HepG2 (cell line): ENCODE results near the gene LENEP. TPM values are rescaled to one million over a fixed set of nuclear protein-coding genes. Genes with fewer than 3 reads are reported as not detected.

Experiments
- ADNP ChIP-seq: sonication (generic); formaldehyde crosslinking; IDR thresholded peaks from 2 replicates; pipeline ENCODE4 v1.4.0; 2020; ENCODE audit warnings: missing genetic modification reagents
- CAMTA2 ChIP-seq: sonication (generic); formaldehyde crosslinking; IDR thresholded peaks from 2 replicates; pipeline ENCODE4 v1.4.0; 2020; ENCODE audit warnings: mild to moderate bottlenecking, missing genetic modification reagents, borderline replicate concordance
- CCAR2 ChIP-seq: fragments of 200-400 bp; formaldehyde crosslinking; optimal IDR thresholded peaks from 2 replicates; pipeline ENCODE3; 2018; ENCODE audit warnings: low read depth, mild to moderate bottlenecking, low read length, moderate library complexity
- CEBPG ChIP-seq: IDR thresholded peaks from 2 replicates; pipeline ENCODE4 v1.6.1; 2016
- KLF15 ChIP-seq: sonication (generic); formaldehyde crosslinking; IDR thresholded peaks from 2 replicates; pipeline ENCODE4 v1.8.1; 2023; ENCODE audit warnings: borderline replicate concordance, mild to moderate bottlenecking, inconsistent platforms, missing genetic modification reagents, mixed read lengths
- KLF9 ChIP-seq: IDR thresholded peaks from 2 replicates; pipeline ENCODE4 v1.6.1; 2016; ENCODE audit warnings: low read depth
- MLX ChIP-seq: IDR thresholded peaks from 2 replicates; pipeline ENCODE4 v1.6.1; 2016
- NFAT5 ChIP-seq: sonication (generic); formaldehyde crosslinking; IDR thresholded peaks from 2 replicates; pipeline ENCODE4 v1.4.0; 2020; ENCODE audit warnings: missing genetic modification reagents
- PREB ChIP-seq: sonication (generic); formaldehyde crosslinking; IDR thresholded peaks from 2 replicates; pipeline ENCODE4 v1.4.0; 2020; ENCODE audit warnings: missing genetic modification reagents
- RBM22 ChIP-seq: fragments of 200-400 bp; formaldehyde crosslinking; optimal IDR thresholded peaks from 2 replicates; pipeline ENCODE3; 2017; ENCODE audit warnings: mild to moderate bottlenecking, low read length, moderate library complexity
- TAF15 ChIP-seq: fragments of 200-400 bp; formaldehyde crosslinking; IDR thresholded peaks from one replicate; pipeline ENCODE4 v1.6.1; 2018; ENCODE audit warnings: mild to moderate bottlenecking, low read depth, low read length; ENCODE audit not compliant: poor library complexity, severe bottlenecking
- ZEB1 ChIP-seq: IDR thresholded peaks from 2 replicates; pipeline ENCODE4 v1.6.1; 2012; ENCODE audit warnings: mild to moderate bottlenecking, low read depth, inconsistent platforms; ENCODE audit not compliant: insufficient replicate concordance
- ZNF124 ChIP-seq: sonication (generic); formaldehyde crosslinking; IDR thresholded peaks from 2 replicates; pipeline ENCODE4 v1.4.0; 2020; ENCODE audit warnings: missing genetic modification reagents
- ZNF501 ChIP-seq: sonication (generic); formaldehyde crosslinking; IDR thresholded peaks from 2 replicates; pipeline ENCODE4 v1.5.1; 2020; ENCODE audit warnings: mild to moderate bottlenecking, moderate library complexity, missing genetic modification reagents
- ZNF543 ChIP-seq: sonication (generic); formaldehyde crosslinking; IDR thresholded peaks from 2 replicates; pipeline ENCODE4 v1.4.0; 2020; ENCODE audit warnings: mild to moderate bottlenecking, missing genetic modification reagents
- ZNF556 ChIP-seq: sonication (generic); formaldehyde crosslinking; IDR thresholded peaks from 2 replicates; pipeline ENCODE4 v1.4.0; 2020; ENCODE audit warnings: mild to moderate bottlenecking, missing genetic modification reagents, borderline replicate concordance
- ZNF652 ChIP-seq: IDR thresholded peaks from 2 replicates; pipeline ENCODE4 v1.6.1; 2016; ENCODE audit warnings: low read depth, borderline replicate concordance
- ZSCAN31 ChIP-seq: sonication (generic); formaldehyde crosslinking; IDR thresholded peaks from 2 replicates; pipeline ENCODE4 v1.5.0; 2020; ENCODE audit warnings: low read depth, mild to moderate bottlenecking, missing genetic modification reagents
- polyA plus RNA-seq, 8 experiments: library from polyadenylated mRNA; depleted of rRNA in 3 of 8; stranded (reverse) in 7 of 8; unstranded in 1 of 8; fragments of >200 nt; fragmentation: Illumina TruSeq in 4 of 8; extraction: Trizol in 4 of 8; gene quantifications; 2 replicates each; pipeline versions ENCODE4 v1.2.1 to v1.2.3, GENCODE V29; 2011 to 2016; ENCODE audit warnings: low read depth in 4 of 8, missing spikeins in 1 of 8, mixed read lengths in 1 of 8; ENCODE audit not compliant: insufficient read depth in 1 of 8
- total RNA-seq, 5 experiments: library from RNA; depleted of rRNA; stranded (reverse); fragments of >200 nt; fragmentation: Illumina TruSeq; extraction: Trizol; gene quantifications; 2 replicates each; pipeline ENCODE4 v1.2.3, GENCODE V29; 2016; ENCODE audit warnings: low read depth in 1 of 5
- TF ChIP-seq, protein P1 (sequence below): sonication (generic); formaldehyde crosslinking; IDR thresholded peaks from 2 replicates; pipeline ENCODE4 v1.4.0; 2020; ENCODE audit warnings: missing genetic modification reagents
- TF ChIP-seq, protein P2 (sequence below): sonication (generic); formaldehyde crosslinking; IDR thresholded peaks from 2 replicates; pipeline ENCODE4 v1.8.1; 2023; ENCODE audit warnings: missing genetic modification reagents, inconsistent platforms, borderline replicate concordance

LENEP gene
- total and polyA plus RNA-seq, 2 of the 13 experiments (the other 11 are each of a cell fraction or from before 2014, with no cell fraction given) = 0.29 TPM; not detected in 1

DNA sequence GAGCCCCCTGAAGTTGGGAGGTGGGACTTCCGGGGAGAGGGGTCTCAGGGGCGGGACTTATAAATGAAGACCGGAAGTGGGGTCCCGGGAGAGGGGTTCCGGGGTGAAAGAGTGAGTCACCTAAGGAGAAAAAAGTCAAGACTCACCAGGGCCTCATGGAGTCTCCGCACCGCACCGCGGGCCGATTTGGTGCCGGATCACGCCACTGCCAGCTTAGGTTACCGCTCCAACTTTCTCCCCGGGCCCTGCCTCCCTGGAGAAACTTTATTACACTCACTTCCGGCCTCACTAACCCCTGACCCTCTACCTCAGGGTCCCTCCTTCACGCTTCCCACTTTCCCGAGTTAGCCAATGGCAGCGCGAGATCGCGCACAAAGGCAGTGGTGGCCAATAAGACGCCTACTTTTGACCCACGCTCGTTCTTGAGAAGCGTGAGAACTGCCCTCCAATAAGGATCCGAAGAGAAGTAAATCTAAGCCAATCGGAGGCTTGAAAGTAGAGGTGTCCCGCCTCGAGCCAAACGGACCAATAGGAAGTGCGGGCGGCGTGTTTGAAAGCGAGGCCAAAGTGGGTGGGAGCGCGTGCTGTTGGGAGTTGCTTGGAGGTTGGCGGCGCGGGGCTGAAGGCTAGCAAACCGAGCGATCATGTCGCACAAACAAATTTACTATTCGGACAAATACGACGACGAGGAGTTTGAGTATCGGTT is 19.1 kb upstream of the LENEP start, which contains the start of gene CKS1B (continued):
- TF ChIP-seq, protein P1, sequence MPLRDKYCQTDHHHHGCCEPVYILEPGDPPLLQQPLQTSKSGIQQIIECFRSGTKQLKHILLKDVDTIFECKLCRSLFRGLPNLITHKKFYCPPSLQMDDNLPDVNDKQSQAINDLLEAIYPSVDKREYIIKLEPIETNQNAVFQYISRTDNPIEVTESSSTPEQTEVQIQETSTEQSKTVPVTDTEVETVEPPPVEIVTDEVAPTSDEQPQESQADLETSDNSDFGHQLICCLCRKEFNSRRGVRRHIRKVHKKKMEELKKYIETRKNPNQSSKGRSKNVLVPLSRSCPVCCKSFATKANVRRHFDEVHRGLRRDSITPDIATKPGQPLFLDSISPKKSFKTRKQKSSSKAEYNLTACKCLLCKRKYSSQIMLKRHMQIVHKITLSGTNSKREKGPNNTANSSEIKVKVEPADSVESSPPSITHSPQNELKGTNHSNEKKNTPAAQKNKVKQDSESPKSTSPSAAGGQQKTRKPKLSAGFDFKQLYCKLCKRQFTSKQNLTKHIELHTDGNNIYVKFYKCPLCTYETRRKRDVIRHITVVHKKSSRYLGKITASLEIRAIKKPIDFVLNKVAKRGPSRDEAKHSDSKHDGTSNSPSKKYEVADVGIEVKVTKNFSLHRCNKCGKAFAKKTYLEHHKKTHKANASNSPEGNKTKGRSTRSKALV (CRISPR knock-in tag) = no peak
- TF ChIP-seq NFAT5 (CRISPR knock-in tag) (no peak), PREB (CRISPR knock-in tag) (no peak), MLX (0 out of 2 replicates have a peak, but pooled peaks have one; percentile 19), ADNP (CRISPR knock-in tag) (no peak), ZNF556 (no peak), CCAR2 (no peak), ZNF652 (CRISPR knock-in tag) (no peak), RBM22 (no peak), ZSCAN31 (CRISPR knock-in tag) (no peak), KLF15 (no peak), CEBPG (CRISPR knock-in tag) (no peak; the same call in 1 of the 2 replicates), ZNF543 (CRISPR knock-in tag) (peak; percentile 68; the same call in 1 of the 2 replicates), CAMTA2 (CRISPR knock-in tag) (no peak), ZNF124 (no peak), TAF15 (no peak), ZEB1 (no peak), KLF9 (0 out of 2 replicates have a peak, but pooled peaks have one; percentile 45), ZNF501 (CRISPR knock-in tag) (peak; percentile 49; the same call in 1 of the 2 replicates)
- TF ChIP-seq, protein P2, sequence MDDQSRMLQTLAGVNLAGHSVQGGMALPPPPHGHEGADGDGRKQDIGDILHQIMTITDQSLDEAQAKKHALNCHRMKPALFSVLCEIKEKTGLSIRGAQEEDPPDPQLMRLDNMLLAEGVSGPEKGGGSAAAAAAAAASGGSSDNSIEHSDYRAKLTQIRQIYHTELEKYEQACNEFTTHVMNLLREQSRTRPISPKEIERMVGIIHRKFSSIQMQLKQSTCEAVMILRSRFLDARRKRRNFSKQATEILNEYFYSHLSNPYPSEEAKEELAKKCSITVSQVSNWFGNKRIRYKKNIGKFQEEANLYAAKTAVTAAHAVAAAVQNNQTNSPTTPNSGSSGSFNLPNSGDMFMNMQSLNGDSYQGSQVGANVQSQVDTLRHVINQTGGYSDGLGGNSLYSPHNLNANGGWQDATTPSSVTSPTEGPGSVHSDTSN (CRISPR knock-in tag) = no peak
